IMR-90 (cell line): ENCODE data around the gene DTNA. TPM values are rescaled to one million over a fixed set of nuclear protein-coding genes. Genes with fewer than 3 reads are reported as not detected.

Source experiments
- ATAC-seq: fragments of 200-7000 bp; cut with Tn5 transposase; 2 replicates; pipeline ENCODE4 v1.9.1; 2020; ENCODE audit warnings: low read depth, mild to moderate bottlenecking, moderate library complexity
- BruUV-seq: library from RNA; stranded (reverse); fragments of 400-500 nt; replicated peaks from 2 replicates; lab custom pipeline; 2021; lab: Mats Ljungman, UMichigan
- CTCF ChIA-PET: fragments of 300-600 bp; formaldehyde crosslinking; extraction: SDS; loops from one replicate; lab custom pipeline; 2021; ENCODE audit warnings: antibody characterized with exemption; lab: Yijun Ruan, JAX
- POLR2A ChIA-PET: fragments of 300-600 bp; sonication (Branson Sonifier 250); formaldehyde crosslinking; loops from one replicate; lab custom pipeline; 2022; ENCODE audit warnings: antibody characterized with exemption; ENCODE audit not compliant: unreplicated experiment; lab: Charles Lee
- DNase-seq: peaks from one replicate; pipeline ENCODE4 v3.0.0; 2013
- H2AFZ ChIP-seq: replicated peaks from 2 replicates; pipeline ENCODE3; 2013; ENCODE audit warnings: low read length, mild to moderate bottlenecking; ENCODE audit not compliant: poor library complexity
- H2AK5ac ChIP-seq: 2 replicates; pipeline ENCODE4 v1.6.1; 2013; ENCODE audit warnings: low read depth, low read length, inconsistent platforms
- H2AK9ac ChIP-seq: replicated peaks from 2 replicates; pipeline ENCODE3; 2013; ENCODE audit warnings: mild to moderate bottlenecking, low read depth, low read length, moderate library complexity; ENCODE audit not compliant: poor library complexity
- H2BK120ac ChIP-seq: 2 replicates; pipeline ENCODE4 v1.6.1; 2013; ENCODE audit warnings: low read depth, low read length, inconsistent platforms
- H2BK15ac ChIP-seq: 3 replicates; pipeline ENCODE4 v1.6.1; 2013; ENCODE audit warnings: low read depth, low read length, inconsistent platforms
- H2BK20ac ChIP-seq: 2 replicates; pipeline ENCODE4 v1.6.1; 2013; ENCODE audit warnings: low read depth, mild to moderate bottlenecking, inconsistent platforms, low read length, moderate library complexity
- H2BK5ac ChIP-seq: 2 replicates; pipeline ENCODE4 v1.6.1; 2013; ENCODE audit warnings: mild to moderate bottlenecking, low read depth, low read length, inconsistent platforms; ENCODE audit not compliant: poor library complexity, severe bottlenecking
- H3K14ac ChIP-seq: replicated peaks from 2 replicates; pipeline ENCODE4 v1.6.1; 2013; ENCODE audit warnings: low read depth, low read length, inconsistent platforms
- H3K18ac ChIP-seq: 2 replicates; pipeline ENCODE4 v1.6.1; 2013; ENCODE audit warnings: low read depth, low read length, control low read depth
- H3K23ac ChIP-seq: 2 replicates; pipeline ENCODE4 v1.6.1; 2013; ENCODE audit warnings: low read depth, low read length, inconsistent platforms
- H3K27ac ChIP-seq: 2 replicates; pipeline ENCODE4 v1.5.1; 2013; ENCODE audit warnings: mild to moderate bottlenecking, control low read depth, low read length; ENCODE audit not compliant: insufficient read depth
- H3K27me3 ChIP-seq: 2 replicates; pipeline ENCODE4 v1.6.1; 2013; ENCODE audit warnings: low read length; ENCODE audit not compliant: control insufficient read depth, insufficient read depth
- H3K36me3 ChIP-seq: 2 replicates; pipeline ENCODE4 v1.6.1; 2013; ENCODE audit warnings: low read length, mixed read lengths; ENCODE audit not compliant: control insufficient read depth, insufficient read depth
- H3K4ac ChIP-seq: 2 replicates; pipeline ENCODE4 v1.6.1; 2013; ENCODE audit warnings: low read depth, low read length, inconsistent platforms
- H3K4me1 ChIP-seq: 2 replicates; pipeline ENCODE4 v1.6.1; 2013; ENCODE audit warnings: low read length, mixed read lengths; ENCODE audit not compliant: control insufficient read depth, insufficient read depth
- H3K4me2 ChIP-seq: 2 replicates; pipeline ENCODE4 v1.6.1; 2013; ENCODE audit warnings: low read depth, mild to moderate bottlenecking, control low read depth, low read length, moderate library complexity
- H3K4me3 ChIP-seq: 2 replicates; pipeline ENCODE4 v1.5.1; 2013; ENCODE audit warnings: low read depth, mild to moderate bottlenecking, control low read depth, low read length, moderate library complexity; ENCODE audit not compliant: insufficient read depth
- H3K56ac ChIP-seq: 2 replicates; pipeline ENCODE4 v1.6.1; 2013; ENCODE audit warnings: low read length, inconsistent platforms; ENCODE audit not compliant: insufficient read depth; ENCODE audit errors: extremely low read depth
- H3K79me1 ChIP-seq, 2 experiments: 2 replicates each; pipeline ENCODE4 v1.6.1; 2013; ENCODE audit warnings: low read length in 2 of 2, inconsistent platforms in 1 of 2, low read depth in 1 of 2
- H3K9ac ChIP-seq: 2 replicates; pipeline ENCODE4 v1.6.1; 2013; ENCODE audit warnings: low read depth, low read length, control low read depth
- H3K9me1 ChIP-seq: 2 replicates; pipeline ENCODE4 v1.6.1; 2013; ENCODE audit warnings: low read length, inconsistent platforms; ENCODE audit not compliant: insufficient read depth
- H3K9me3 ChIP-seq: 2 replicates; pipeline ENCODE4 v1.6.1; 2013; ENCODE audit warnings: low read length; ENCODE audit not compliant: control insufficient read depth, insufficient read depth
- H4K20me1 ChIP-seq: 2 replicates; pipeline ENCODE4 v1.6.1; 2013; ENCODE audit warnings: low read length, inconsistent platforms; ENCODE audit not compliant: insufficient read depth
- H4K5ac ChIP-seq: 2 replicates; pipeline ENCODE4 v1.6.1; 2013; ENCODE audit warnings: mild to moderate bottlenecking, low read depth, low read length, control low read depth
- H4K8ac ChIP-seq, 2 experiments: 2 replicates each; pipeline ENCODE4 v1.6.1; 2013; ENCODE audit warnings: low read depth in 2 of 2, low read length in 2 of 2, control low read depth in 1 of 2, inconsistent platforms in 1 of 2
- H4K91ac ChIP-seq: 2 replicates; pipeline ENCODE4 v1.6.1; 2013; ENCODE audit warnings: low read depth, low read length, inconsistent platforms; ENCODE audit not compliant: insufficient read depth
- BHLHE40 ChIP-seq: fragments of 150-350 bp; IDR thresholded peaks from 2 replicates; pipeline ENCODE4 v1.6.1; 2016; ENCODE audit warnings: mild to moderate bottlenecking, low read depth, low read length
- CEBPB ChIP-seq: IDR thresholded peaks from 2 replicates; pipeline ENCODE4 v1.6.1; 2012; ENCODE audit warnings: low read depth, low read length, improper control_type of control experiment
- CHD1 ChIP-seq: IDR thresholded peaks from 2 replicates; pipeline ENCODE4 v1.6.1; 2012; ENCODE audit warnings: low read depth, low read length, improper control_type of control experiment
- CTCF ChIP-seq: conservative IDR thresholded peaks from 2 replicates; pipeline ENCODE4 v1.5.1; 2012; ENCODE audit warnings: mild to moderate bottlenecking, low read depth, low read length, improper control_type of control experiment
- ELK1 ChIP-seq: fragments of 150-350 bp; IDR thresholded peaks from 2 replicates; pipeline ENCODE4 v1.6.1; 2016; ENCODE audit warnings: low read depth, mild to moderate bottlenecking, low read length, moderate library complexity, borderline replicate concordance
- FOS ChIP-seq: fragments of 150-350 bp; IDR thresholded peaks from 2 replicates; pipeline ENCODE4 v1.6.1; 2016; ENCODE audit warnings: low read depth, low read length
- MAFK ChIP-seq: IDR thresholded peaks from 2 replicates; pipeline ENCODE4 v1.6.1; 2012; ENCODE audit warnings: low read depth, low read length, improper control_type of control experiment
- MAZ ChIP-seq: IDR thresholded peaks from 2 replicates; pipeline ENCODE4 v1.6.1; 2012; ENCODE audit warnings: low read depth, mild to moderate bottlenecking, low read length, improper control_type of control experiment, moderate library complexity, borderline replicate concordance
- MXI1 ChIP-seq: IDR thresholded peaks from 2 replicates; pipeline ENCODE4 v1.6.1; 2012; ENCODE audit warnings: low read depth, mild to moderate bottlenecking, low read length, moderate library complexity, borderline replicate concordance
- NFE2L2 ChIP-seq: fragments of 150-350 bp; IDR thresholded peaks from 2 replicates; pipeline ENCODE4 v1.6.1; 2016; ENCODE audit warnings: low read depth, mild to moderate bottlenecking, low read length
- POLR2A ChIP-seq: IDR thresholded peaks from 2 replicates; pipeline ENCODE4 v1.6.1; 2012; ENCODE audit warnings: mild to moderate bottlenecking, low read depth, low read length
- RAD21 ChIP-seq: IDR thresholded peaks from 2 replicates; pipeline ENCODE4 v1.6.1; 2012; ENCODE audit warnings: low read length, improper control_type of control experiment
- RCOR1 ChIP-seq: IDR thresholded peaks from 2 replicates; pipeline ENCODE4 v1.6.1; 2012; ENCODE audit warnings: mild to moderate bottlenecking, low read length, improper control_type of control experiment; ENCODE audit not compliant: insufficient replicate concordance
- RFX5 ChIP-seq: IDR thresholded peaks from 2 replicates; pipeline ENCODE4 v1.8.0; 2012; ENCODE audit warnings: low read depth, mild to moderate bottlenecking, low read length, moderate library complexity
- SMC3 ChIP-seq: fragments of 150-350 bp; IDR thresholded peaks from 2 replicates; pipeline ENCODE4 v1.6.1; 2016; ENCODE audit warnings: low read depth, mild to moderate bottlenecking, antibody characterized with exemption, low read length, moderate library complexity
- WGBS, 2 experiments: methylation state at CpG; one replicate each; pipeline versions ENCODE4 v1.1.5 to v1.1.7; 2013; ENCODE audit warnings: missing lambda C conversion rate in 2 of 2; ENCODE audit not compliant: insufficient read length in 1 of 2; ENCODE audit errors: extremely low coverage in 2 of 2; 5-methylcytosine and 5-hydroxymethylcytosine counted together
- dilution Hi-C: fragments of 300-500 bp; cut with HindIII; formaldehyde crosslinking; loops from one replicate; pipeline ENCODE4 v1.14.3; 2018; ENCODE audit warnings: low sequenced_read_pairs; ENCODE audit not compliant: unreplicated experiment
- in situ Hi-C: fragments of 300-500 bp; cut with MboI; formaldehyde crosslinking; loops from 3 replicates; pipeline ENCODE4 v1.14.3; 2019; ENCODE audit warnings: low sequenced_read_pairs, inconsistent platforms, mixed read lengths
- intact Hi-C: fragments of 100-400 bp; cut with micrococcal nuclease; formaldehyde crosslinking; loops from 2 replicates; pipeline ENCODE4 v1.10.0; 2022
- polyA plus RNA-seq, 3 experiments: library from polyadenylated mRNA; depleted of rRNA; stranded (reverse); fragments of >200 nt; gene quantifications; 2 replicates each; pipeline ENCODE4 v1.2.3, GENCODE V29; 2012; ENCODE audit warnings: low replicate concordance in 1 of 3
- total RNA-seq: library from RNA; depleted of rRNA; stranded (reverse); fragments of >200 nt; gene quantifications from 2 replicates; pipeline ENCODE4 v1.2.3, GENCODE V29; 2012
- TF ChIP-seq, protein P1 (sequence below): fragments of 150-350 bp; IDR thresholded peaks from 2 replicates; pipeline ENCODE4 v1.6.1; 2017; ENCODE audit warnings: mild to moderate bottlenecking, antibody characterized with exemption, low read length, low read depth

DTNA gene
- total and polyA plus RNA-seq, 2 of the 4 experiments (the other 2 are of a cell fraction), result 9.5 to 10.8 TPM

- no peak overlapping the region for H2AK9ac ChIP-seq
- H3K4me2 ChIP-seq, result peak overlapping the region; percentile 6; the same call in 1 of the 2 replicates
- ATAC-seq, result peak; percentile 57
- no peaks in the 10 kb centered on the region for H3K4me1 ChIP-seq
- H3K9me3 ChIP-seq, result no peaks in the 10 kb centered on the region
- no peak overlapping the region for H3K27ac ChIP-seq
- H3K56ac ChIP-seq, result no peak overlapping the region
- H3K4ac ChIP-seq, result 0 out of 2 replicates have a peak overlapping the region, but pooled peaks have one; percentile 9
- H2BK15ac ChIP-seq, result no peak overlapping the region
- H4K5ac ChIP-seq, result no peak overlapping the region
- no peak overlapping the region for H3K18ac ChIP-seq
- no TSS peak for BruUV-seq
- no peaks in the 10 kb centered on the region for H3K36me3 ChIP-seq
- no peaks in the 10 kb centered on the region for H3K27me3 ChIP-seq
- TF ChIP-seq CHD1 (no peak), FOS (no peak), BHLHE40 (no peak), RFX5 (no peak), MXI1 (no peak), ELK1 (no peak), SMC3 (no peak), POLR2A (no peak), CTCF (no peak), CEBPB (no peak), RCOR1 (no peak), MAZ (no peak), RAD21 (no peak), MAFK (no peak), NFE2L2 (no peak)
- TF ChIP-seq, protein P1, sequence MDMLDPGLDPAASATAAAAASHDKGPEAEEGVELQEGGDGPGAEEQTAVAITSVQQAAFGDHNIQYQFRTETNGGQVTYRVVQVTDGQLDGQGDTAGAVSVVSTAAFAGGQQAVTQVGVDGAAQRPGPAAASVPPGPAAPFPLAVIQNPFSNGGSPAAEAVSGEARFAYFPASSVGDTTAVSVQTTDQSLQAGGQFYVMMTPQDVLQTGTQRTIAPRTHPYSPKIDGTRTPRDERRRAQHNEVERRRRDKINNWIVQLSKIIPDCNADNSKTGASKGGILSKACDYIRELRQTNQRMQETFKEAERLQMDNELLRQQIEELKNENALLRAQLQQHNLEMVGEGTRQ, result no peak
- H4K8ac ChIP-seq, result no peak overlapping the region
- no peak overlapping the region for H3K4me3 ChIP-seq
- POLR2A ChIA-PET, result no interaction called here
- CTCF ChIA-PET, result interaction anchor here (0.6 to 1.3 kb wide), 2 partner anchors 9 to 69 kb away, joined by 4 to 8 read pairs; no protein-coding TSS in a partner anchor
- WGBS, 2 experiments, result no CpG with 5 or more reads among the region's 9 CpGs
- dilution Hi-C loops, result no loop called here
- in situ Hi-C loops, result no loop called here
- no peak overlapping the region for H2AK5ac ChIP-seq
- H4K20me1 ChIP-seq, result no peaks in the 10 kb centered on the region
- H3K79me1 ChIP-seq, result no peaks in the 10 kb centered on the region
- no peak for DNase-seq
- no peaks in the 10 kb centered on the region for H3K9me1 ChIP-seq
- H3K14ac ChIP-seq, result no peak overlapping the region
- H2AFZ ChIP-seq, result peak overlapping the region; percentile 33
- no peak overlapping the region for H2BK20ac ChIP-seq
- intact Hi-C loops, result no loop called here
- H4K91ac ChIP-seq, result no peak overlapping the region
- H2BK5ac ChIP-seq, result no peak overlapping the region
- no peak overlapping the region for H2BK120ac ChIP-seq
- no peak overlapping the region for H3K23ac ChIP-seq
- no peak overlapping the region for H3K9ac ChIP-seq
These were observed 28.2 kb downstream of the DTNA start for GRCh38 chr18:34738175-34738894.
